Duodenal mucosa (tissue), 2 donors: ENCODE measurements around the gene EXOC4.

Experiments
- H3K27ac ChIP-seq: one replicate; pipeline ENCODE4 v1.7.0; 2013; ENCODE audit warnings: low read depth, low read length
- H3K27me3 ChIP-seq, 2 donors: one replicate each; pipeline ENCODE4 v1.7.0; 2013; ENCODE audit warnings: low read length in 2 of 2, control low read depth in 1 of 2; ENCODE audit not compliant: insufficient read depth in 2 of 2, control insufficient read depth in 1 of 2
- H3K36me3 ChIP-seq, 2 donors: one replicate each; pipeline ENCODE4 v1.7.0; 2013; ENCODE audit warnings: low read length in 2 of 2, control low read depth in 1 of 2; ENCODE audit not compliant: insufficient read depth in 2 of 2, control insufficient read depth in 1 of 2
- H3K4me1 ChIP-seq, 2 donors: one replicate each; pipeline ENCODE4 v1.7.0; 2013; ENCODE audit warnings: low read length in 2 of 2, control low read depth in 1 of 2; ENCODE audit not compliant: insufficient read depth in 2 of 2, control insufficient read depth in 1 of 2
- H3K4me3 ChIP-seq, 2 donors: one replicate each; pipeline ENCODE4 v1.7.0; 2013; ENCODE audit warnings: low read length in 2 of 2, low read depth in 1 of 2
- H3K9ac ChIP-seq, 2 donors: one replicate each; pipeline ENCODE4 v1.7.0; 2013; ENCODE audit warnings: low read length in 2 of 2, low read depth in 1 of 2
- H3K9me3 ChIP-seq, 2 donors: one replicate each; pipeline ENCODE4 v1.7.0; 2013; ENCODE audit warnings: low read length in 2 of 2, control low read depth in 1 of 2; ENCODE audit not compliant: control insufficient read depth in 1 of 2

EXOC4 gene

DNA sequence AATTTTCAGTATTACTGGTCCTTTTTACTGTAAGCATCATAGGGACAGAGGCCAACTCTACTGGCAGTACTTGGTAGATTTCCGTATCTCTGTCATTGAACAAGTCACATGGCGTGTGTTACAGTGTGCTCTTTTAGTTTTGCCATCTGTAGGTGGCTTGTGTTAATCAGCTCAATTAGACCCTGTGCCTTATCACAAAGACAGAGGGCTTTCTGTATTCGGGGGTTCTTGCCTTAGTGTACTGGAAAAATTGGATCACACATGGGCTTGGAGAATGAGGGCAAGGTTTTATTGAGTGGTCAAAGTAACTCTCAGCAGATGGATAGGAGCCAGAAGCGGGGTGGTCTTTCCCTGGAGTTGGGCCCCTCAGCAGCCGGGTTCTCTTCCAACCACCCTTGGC is 853.0 kb downstream of the EXOC4 start:
- H3K9me3 ChIP-seq: no peaks in the 10 kb centered on the region
- H3K4me1 ChIP-seq: no peaks in the 10 kb centered on the region
- no peaks in the 10 kb centered on the region for H3K27me3 ChIP-seq
- H3K9ac ChIP-seq: no peak overlapping the region
- H3K4me3 ChIP-seq: no peak overlapping the region
- no peaks in the 10 kb centered on the region for H3K36me3 ChIP-seq
- no peak overlapping the region for H3K27ac ChIP-seq

DNA sequence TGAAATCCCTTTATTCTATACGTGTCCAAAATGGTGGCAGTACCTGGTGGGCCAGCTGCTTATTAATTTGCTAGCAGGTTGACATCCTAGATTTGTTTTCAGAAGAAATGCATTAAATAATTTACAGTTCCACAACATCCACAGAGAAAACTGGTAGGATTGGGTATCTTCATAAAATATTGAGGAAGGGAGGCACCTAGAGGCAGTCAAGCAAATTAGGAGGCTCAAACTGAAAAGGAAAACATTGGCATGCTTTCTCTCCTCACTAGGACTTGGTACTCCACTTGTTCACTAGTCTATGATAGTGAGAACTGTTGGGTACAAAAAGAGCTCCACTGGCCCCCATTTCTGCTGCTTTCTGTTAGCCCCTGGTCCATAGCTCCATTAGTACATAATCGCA is 855.9 kb downstream of the EXOC4 start:
- no peak overlapping the region for H3K4me3 ChIP-seq
- H3K27ac ChIP-seq: no peak overlapping the region
- no peaks in the 10 kb centered on the region for H3K9me3 ChIP-seq
- no peak overlapping the region for H3K9ac ChIP-seq
- no peaks in the 10 kb centered on the region for H3K27me3 ChIP-seq
- no peaks in the 10 kb centered on the region for H3K36me3 ChIP-seq
- no peaks in the 10 kb centered on the region for H3K4me1 ChIP-seq

DNA sequence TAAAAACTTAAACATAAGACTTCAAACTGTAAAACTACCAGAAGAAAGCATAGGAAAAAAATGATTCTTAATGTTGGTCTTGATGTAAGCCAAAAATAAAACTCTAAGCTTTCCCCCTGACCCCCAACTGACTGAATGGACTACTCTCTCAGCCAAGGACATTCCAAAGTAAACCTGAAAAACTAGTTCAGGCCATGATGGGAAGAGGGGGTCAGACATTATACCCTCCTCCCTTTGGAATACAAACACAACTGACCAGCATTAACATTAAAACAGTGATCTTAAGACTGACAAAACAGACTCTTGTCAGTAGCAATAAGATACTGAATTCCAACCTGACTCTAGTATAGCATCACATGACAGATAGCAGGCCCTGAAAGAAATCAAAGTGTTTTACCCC is 860.8 kb downstream of the EXOC4 start:
- no peaks in the 10 kb centered on the region for H3K36me3 ChIP-seq
- H3K9ac ChIP-seq: no peak overlapping the region
- H3K27ac ChIP-seq: no peak overlapping the region
- no peaks in the 10 kb centered on the region for H3K4me1 ChIP-seq
- H3K27me3 ChIP-seq: no peaks in the 10 kb centered on the region
- H3K4me3 ChIP-seq: no peak overlapping the region
- no peaks in the 10 kb centered on the region for H3K9me3 ChIP-seq

DNA sequence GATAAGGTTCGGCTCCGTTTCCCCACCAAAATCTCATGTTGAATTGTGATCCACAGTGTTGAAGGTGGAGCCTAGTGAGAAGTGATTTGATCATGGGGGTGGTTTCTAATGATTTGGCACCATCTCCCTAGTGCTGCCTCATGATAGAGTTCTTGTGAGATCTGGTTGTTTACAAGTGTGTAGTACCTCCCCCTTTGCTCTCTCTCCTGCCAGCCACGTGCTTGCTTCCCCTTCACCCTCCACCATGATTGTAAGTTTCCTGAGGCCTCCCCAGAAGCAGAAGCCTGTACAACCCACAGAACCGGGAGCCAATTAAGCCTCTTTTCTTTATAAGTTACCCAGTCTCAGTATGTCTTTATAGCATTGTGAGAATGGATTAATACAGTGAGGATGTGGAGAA is 862.1 kb downstream of the EXOC4 start:
- Histone ChIP-seq H3K27ac (no peak overlapping the region), H3K4me1 (no peaks in the 10 kb centered on the region), H3K27me3 (no peaks in the 10 kb centered on the region), H3K4me3 (no peak overlapping the region), H3K9me3 (no peaks in the 10 kb centered on the region), H3K9ac (no peak overlapping the region), H3K36me3 (no peaks in the 10 kb centered on the region)
